Right lobe of liver (tissue), 6 donors: ENCODE data around the gene FAM169A. TPM values are rescaled to one million over a fixed set of nuclear protein-coding genes. Genes with fewer than 3 reads are reported as not detected.

Source experiments
- ATAC-seq, 4 donors: fragments of 200-7000 bp; cut with Tn5 transposase; one replicate each; pipeline ENCODE4 v1.9.1; 2020; ENCODE audit warnings: mild to moderate bottlenecking in 4 of 4, moderate library complexity in 4 of 4
- DNase-seq, 3 donors: peaks; one replicate each; pipeline ENCODE4 v3.0.0-alpha.2; 2020
- H3K27ac ChIP-seq, 3 donors: fragments of 200-600 bp; one replicate each; pipeline ENCODE4 v1.8.0; 2022
- H3K27me3 ChIP-seq, 2 donors: fragments of 200-600 bp; one replicate each; pipeline ENCODE4 v1.8.0; 2022
- H3K36me3 ChIP-seq, 4 donors: fragments of 200-600 bp; sonication (generic) in 1 of 4; one replicate each; pipeline versions ENCODE4 v1.5.1 to v1.8.0; 2017 to 2022; ENCODE audit warnings: control low read depth in 1 of 4
- H3K4me1 ChIP-seq, 4 donors: fragments of 200-600 bp; sonication (generic) in 1 of 4; one replicate each; pipeline versions ENCODE4 v1.5.1 to v1.8.0; 2017 to 2022; ENCODE audit warnings: control low read depth in 1 of 4
- H3K4me3 ChIP-seq, 3 donors: fragments of 200-600 bp; one replicate each; pipeline ENCODE4 v1.8.0; 2022
- H3K9me3 ChIP-seq, 4 donors: fragments of 200-600 bp; sonication (generic) in 1 of 4; one replicate each; pipeline versions ENCODE4 v1.5.1 to v1.8.0; 2017 to 2022; ENCODE audit warnings: control low read depth in 1 of 4
- CTCF ChIP-seq, 4 donors: fragments of 200-600 bp in 3 of 4; fragments of 450-650 bp in 1 of 4; IDR thresholded peaks; one replicate each; pipeline versions ENCODE4 v1.5.1 to v1.8.0; 2016 to 2022; ENCODE audit warnings: antibody characterized with exemption in 4 of 4, mild to moderate bottlenecking in 2 of 4
- POLR2A ChIP-seq: fragments of 450-650 bp; IDR thresholded peaks from one replicate; pipeline ENCODE4 v1.6.1; 2017; ENCODE audit warnings: antibody characterized with exemption, mild to moderate bottlenecking
- WGBS: methylation state at CpG from one replicate; pipeline ENCODE4 v1.1.6; 2018; ENCODE audit warnings: low coverage, low lambda C conversion rate; ENCODE audit not compliant: insufficient coverage; ENCODE audit errors: missing lambda C conversion rate; 5-methylcytosine and 5-hydroxymethylcytosine counted together
- intact Hi-C, 2 donors: fragments of 100-400 bp; cut with DNase I; formaldehyde crosslinking; loops; one replicate each; pipeline versions ENCODE4 v1.11.2 to v1.14.1; 2022
- total RNA-seq, 6 experiments: library from RNA; depleted of rRNA in 2 of 6; stranded (reverse); fragments of >200 nt in 2 of 6; fragmentation: NEBNext Ultra II Directional in 3 of 6; extraction: Animal tissue kit (Norgen Biotek cat#: 25700) in 3 of 6; gene quantifications; one replicate each; pipeline versions ENCODE4 v1.1.0 to v1.2.4, GENCODE V29; 2016 to 2023
- donor health status: DM: no; HTN: yes; CAD: no.
- donor health status: DM: no; HTN: no; CAD: no.
- donor health status: DM: no; HTN: no; CAD: no.
- donor health status: DM: no; HTN: yes; CAD: no.
- donor health status: DM: no; HTN: yes; CAD: no.

Gene FAM169A
- total RNA-seq, 6 experiments from 2014 or later: 1.2 to 7.5 (median 4.1) TPM

GRCh38 chr5:74833537-74834266 is 32.5 kb downstream of the FAM169A start:
- no peaks in the 10 kb centered on the region for H3K36me3 ChIP-seq
- 29% methylated on average over 3 of the region's 3 CpGs for WGBS
- H3K4me3 ChIP-seq: peak overlapping the region in 1 of 3 donors; percentile 22
- H3K27me3 ChIP-seq: no peaks in the 10 kb centered on the region
- ATAC-seq: peak; percentile 99
- DNase-seq: peak in 1 of 3 donors; percentile 68
- peak overlapping the region in 2 of 3 donors; percentile 70 to 79 for H3K27ac ChIP-seq
- intact Hi-C loops: no loop called here
- no peaks in the 10 kb centered on the region for H3K9me3 ChIP-seq
- peaks cover 0 to 13% (median 5%) of the 10 kb centered on the region in 4 donors for H3K4me1 ChIP-seq
- TF ChIP-seq CTCF (IDR thresholded peaks at IDR 0.05) (no peak), POLR2A (no peak)

GRCh38 chr5:74829413-74829812 is 36.8 kb downstream of the FAM169A start:
- TF ChIP-seq CTCF (IDR thresholded peaks at IDR 0.05): no peak
- no peak for TF ChIP-seq POLR2A
- Histone ChIP-seq H3K27ac (no peak overlapping the region), H3K4me3 (no peak overlapping the region), H3K27me3 (no peaks in the 10 kb centered on the region), H3K4me1 (peaks cover 0 to 13% (median 5%) of the 10 kb centered on the region in 4 donors), H3K36me3 (no peaks in the 10 kb centered on the region), H3K9me3 (no peaks in the 10 kb centered on the region)
- DNase-seq (no peak), ATAC-seq (no peak)
- 88% methylated on average over 6 of the region's 7 CpGs for WGBS
- intact Hi-C loops: no loop called here

DNA sequence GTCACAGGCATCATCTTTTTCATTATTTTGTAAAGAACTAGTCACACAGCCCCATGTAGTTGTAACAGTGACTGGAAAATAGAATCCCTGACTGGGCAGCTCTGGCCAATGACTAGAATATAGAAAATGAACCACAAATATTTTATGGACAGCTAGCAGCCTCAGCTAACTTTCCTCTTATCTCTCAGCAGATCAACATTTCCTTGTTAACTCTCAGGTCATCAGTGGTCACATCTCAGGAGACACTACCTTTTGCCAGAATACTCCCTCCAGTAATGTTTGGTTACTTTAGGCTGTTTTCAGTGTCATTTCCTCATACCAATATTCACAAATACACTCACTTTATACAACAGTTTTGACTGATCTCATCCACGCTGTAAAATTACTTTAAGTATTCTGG is 43.9 kb downstream of the FAM169A start:
- Histone ChIP-seq H3K27me3 (no peaks in the 10 kb centered on the region), H3K27ac (no peak overlapping the region), H3K4me3 (no peak overlapping the region), H3K4me1 (no peaks in the 10 kb centered on the region), H3K36me3 (no peaks in the 10 kb centered on the region), H3K9me3 (no peaks in the 10 kb centered on the region)
- ATAC-seq (no peak), DNase-seq (no peak)
- intact Hi-C loops: no loop called here
- TF ChIP-seq POLR2A: no peak
- no peak for TF ChIP-seq CTCF (IDR thresholded peaks at IDR 0.05)
- 89% methylated on average over 1 of the region's 1 CpG for WGBS

DNA sequence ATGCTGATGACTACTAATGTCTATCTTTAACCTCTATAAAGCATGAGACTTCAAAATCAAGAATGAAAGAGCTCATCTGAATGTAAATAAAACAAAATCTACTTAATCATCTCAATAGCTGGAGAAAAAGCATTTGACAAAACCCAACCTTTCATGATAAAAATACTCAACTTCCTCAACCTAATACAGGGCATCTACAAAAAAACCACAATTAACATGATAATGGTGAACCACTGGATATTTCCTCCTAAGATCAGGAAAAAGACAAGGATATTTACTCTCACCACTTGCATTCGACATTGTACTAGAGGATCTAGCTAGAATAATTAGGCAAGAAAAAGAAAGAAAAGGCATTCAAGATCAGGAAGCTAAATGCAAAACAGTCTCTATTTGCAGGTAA is 49.3 kb downstream of the FAM169A start:
- no peak for DNase-seq
- Histone ChIP-seq H3K27ac (no peak overlapping the region), H3K36me3 (no peaks in the 10 kb centered on the region), H3K27me3 (no peaks in the 10 kb centered on the region), H3K4me1 (no peaks in the 10 kb centered on the region), H3K9me3 (no peaks in the 10 kb centered on the region), H3K4me3 (no peak overlapping the region)
- TF ChIP-seq CTCF (IDR thresholded peaks at IDR 0.05) (no peak), POLR2A (no peak)
- no peak for ATAC-seq
- intact Hi-C loops: no loop called here
- 44% methylated on average over 1 of the region's 1 CpG for WGBS
